OCI-LY7 (cell line): Measurements from ENCODE around the gene BCAS4. TPM values are rescaled to one million over a fixed set of nuclear protein-coding genes. Genes with fewer than 3 reads are reported as not detected.

Source experiments
- BruUV-seq: library from RNA; stranded (reverse); fragments of 400-500 nt; replicated peaks from 2 replicates; lab custom pipeline; 2021; lab: Mats Ljungman, UMichigan
- CTCF ChIA-PET: fragments of 300-600 bp; sonication (Branson Sonifier 250); formaldehyde crosslinking; loops from one replicate; lab custom pipeline; 2022; ENCODE audit warnings: antibody characterized with exemption; ENCODE audit not compliant: unreplicated experiment; lab: Charles Lee
- POLR2A ChIA-PET: fragments of 300-600 bp; sonication (Branson Sonifier 250); formaldehyde crosslinking; loops from one replicate; lab custom pipeline; 2022; ENCODE audit warnings: antibody characterized with exemption; lab: Charles Lee
- DNase-seq: peaks from one replicate; pipeline ENCODE4 v3.0.0-alpha.2; 2015; ENCODE audit warnings: low spot score
- H2AFZ ChIP-seq: fragments of 200-600 bp; sonication (generic), shearing (Covaris generic); 2 replicates; pipeline ENCODE4 v1.6.1; 2014; ENCODE audit warnings: mild to moderate bottlenecking, antibody characterized with exemption, low read length, moderate library complexity
- H3K27ac ChIP-seq: fragments of 200-600 bp; sonication (generic); 2 replicates; pipeline ENCODE4 v1.5.1; 2014; ENCODE audit warnings: mixed run types, low read depth, mild to moderate bottlenecking, moderate library complexity, low read length, inconsistent platforms; ENCODE audit not compliant: poor library complexity, severe bottlenecking
- H3K36me3 ChIP-seq: fragments of 200-600 bp; sonication (generic); 2 replicates; pipeline ENCODE4 v1.6.1; 2014; ENCODE audit warnings: mild to moderate bottlenecking, antibody characterized with exemption, low read length, moderate library complexity, mixed read lengths; ENCODE audit not compliant: insufficient read depth
- H3K4me1 ChIP-seq: fragments of 200-600 bp; sonication (generic); 2 replicates; pipeline ENCODE4 v1.5.1; 2014; ENCODE audit warnings: mild to moderate bottlenecking, low read length; ENCODE audit not compliant: insufficient read depth, poor library complexity, severe bottlenecking
- H3K4me2 ChIP-seq: fragments of 200-600 bp; sonication (generic); 2 replicates; pipeline ENCODE4 v1.6.1; 2014; ENCODE audit warnings: mild to moderate bottlenecking, low read length
- H3K4me3 ChIP-seq: fragments of 200-600 bp; sonication (generic); 2 replicates; pipeline ENCODE4 v1.5.1; 2014; ENCODE audit warnings: mild to moderate bottlenecking, low read depth, low read length; ENCODE audit not compliant: poor library complexity, severe bottlenecking
- H3K79me2 ChIP-seq: fragments of 200-600 bp; sonication (generic); 2 replicates; pipeline ENCODE4 v1.6.1; 2016; ENCODE audit warnings: low read depth, mild to moderate bottlenecking, low read length, moderate library complexity, mixed read lengths; ENCODE audit not compliant: insufficient read depth
- H3K9me2 ChIP-seq: fragments of 200-600 bp; sonication (generic); 2 replicates; pipeline ENCODE4 v1.6.1; 2016; ENCODE audit warnings: mild to moderate bottlenecking, low read length, mixed read lengths; ENCODE audit not compliant: insufficient read depth
- H3K9me3 ChIP-seq: fragments of 200-600 bp; sonication (generic); 2 replicates; pipeline ENCODE4 v1.6.1; 2014; ENCODE audit warnings: mild to moderate bottlenecking, mixed run types, low read length, mixed read lengths
- H4K20me1 ChIP-seq: fragments of 200-600 bp; sonication (generic); 2 replicates; pipeline ENCODE4 v1.6.1; 2014; ENCODE audit warnings: mild to moderate bottlenecking, antibody characterized with exemption, low read length, moderate library complexity, mixed read lengths; ENCODE audit not compliant: insufficient read depth
- CTCF ChIP-seq: fragments of 200-600 bp; sonication (generic); conservative IDR thresholded peaks from 2 replicates; pipeline ENCODE4 v1.5.1; 2014; ENCODE audit warnings: mild to moderate bottlenecking, antibody characterized with exemption, low read length, moderate library complexity, mixed read lengths
- EZH2phosphoT487 ChIP-seq: fragments of 200-600 bp; sonication (generic); IDR thresholded peaks from 2 replicates; pipeline ENCODE4 v1.6.1; 2018; ENCODE audit warnings: low read depth, borderline replicate concordance, mild to moderate bottlenecking, mixed run types, antibody characterized with exemption, low read length, moderate library complexity, mixed read lengths
- intact Hi-C: fragments of 100-400 bp; cut with micrococcal nuclease; formaldehyde crosslinking; loops from one replicate; pipeline ENCODE4 v1.10.0; 2022; ENCODE audit not compliant: unreplicated experiment
- total RNA-seq, 2 experiments: library from RNA; depleted of rRNA in 1 of 2; stranded (reverse); fragments of >200 nt in 1 of 2; shearing (Covaris generic) in 1 of 2; gene quantifications; 2 replicates each; pipeline ENCODE4 v1.2.3, GENCODE V29; 2014 to 2022

Gene BCAS4
- total RNA-seq, 2 experiments from 2014 or later: 173 to 181 TPM

GRCh38 chr20:50746138-50746940, 48.5 kb upstream of the BCAS4 start:
- H3K36me3 ChIP-seq: peaks cover 15% of the 10 kb centered on the region; the same call in 1 of the 2 replicates
- no peak overlapping the region for H2AFZ ChIP-seq
- no peak for DNase-seq
- POLR2A ChIA-PET: no interaction called here
- no peak for TF ChIP-seq EZH2phosphoT487
- TF ChIP-seq CTCF: no peak
- H4K20me1 ChIP-seq: 0 out of 2 replicates have a peak, but pooled peaks cover 3% of the 10 kb centered on the region
- H3K27ac ChIP-seq: no peak overlapping the region
- CTCF ChIA-PET: no interaction called here
- no peaks in the 10 kb centered on the region for H3K4me1 ChIP-seq
- H3K79me2 ChIP-seq: no peaks in the 10 kb centered on the region
- no peak overlapping the region for H3K4me3 ChIP-seq
- H3K9me2 ChIP-seq: no peaks in the 10 kb centered on the region
- BruUV-seq: no TSS peak
- intact Hi-C loops: loop anchor here (5.0 kb wide), 1 partner anchor 119 kb away; no protein-coding TSS in a partner anchor
- H3K4me2 ChIP-seq: no peak overlapping the region
- no peaks in the 10 kb centered on the region for H3K9me3 ChIP-seq

GRCh38 chr20:50747275-50747674, 47.6 kb upstream of the BCAS4 start:
- no TSS peak for BruUV-seq
- Histone ChIP-seq H3K27ac (no peak overlapping the region), H4K20me1 (0 out of 2 replicates have a peak, but pooled peaks cover 3% of the 10 kb centered on the region), H3K4me1 (no peaks in the 10 kb centered on the region), H3K79me2 (no peaks in the 10 kb centered on the region), H3K9me3 (no peaks in the 10 kb centered on the region), H2AFZ (no peak overlapping the region), H3K9me2 (no peaks in the 10 kb centered on the region), H3K4me3 (no peak overlapping the region), H3K36me3 (peaks cover 15% of the 10 kb centered on the region; the same call in 1 of the 2 replicates), H3K4me2 (no peak overlapping the region)
- no peak for TF ChIP-seq EZH2phosphoT487
- TF ChIP-seq CTCF: no peak
- CTCF ChIA-PET: no interaction called here
- POLR2A ChIA-PET: no interaction called here
- no peak for DNase-seq
- intact Hi-C loops: loop anchor here (5.0 kb wide), 1 partner anchor 120 kb away; no protein-coding TSS in a partner anchor
